ENCODE measurements around the gene NLRP1. TPM values are rescaled to one million over a fixed set of nuclear protein-coding genes. Genes with fewer than 3 reads are reported as not detected.

The NLRP1 gene
- total RNA-seq, 1 donor: 33.2 TPM

DNA sequence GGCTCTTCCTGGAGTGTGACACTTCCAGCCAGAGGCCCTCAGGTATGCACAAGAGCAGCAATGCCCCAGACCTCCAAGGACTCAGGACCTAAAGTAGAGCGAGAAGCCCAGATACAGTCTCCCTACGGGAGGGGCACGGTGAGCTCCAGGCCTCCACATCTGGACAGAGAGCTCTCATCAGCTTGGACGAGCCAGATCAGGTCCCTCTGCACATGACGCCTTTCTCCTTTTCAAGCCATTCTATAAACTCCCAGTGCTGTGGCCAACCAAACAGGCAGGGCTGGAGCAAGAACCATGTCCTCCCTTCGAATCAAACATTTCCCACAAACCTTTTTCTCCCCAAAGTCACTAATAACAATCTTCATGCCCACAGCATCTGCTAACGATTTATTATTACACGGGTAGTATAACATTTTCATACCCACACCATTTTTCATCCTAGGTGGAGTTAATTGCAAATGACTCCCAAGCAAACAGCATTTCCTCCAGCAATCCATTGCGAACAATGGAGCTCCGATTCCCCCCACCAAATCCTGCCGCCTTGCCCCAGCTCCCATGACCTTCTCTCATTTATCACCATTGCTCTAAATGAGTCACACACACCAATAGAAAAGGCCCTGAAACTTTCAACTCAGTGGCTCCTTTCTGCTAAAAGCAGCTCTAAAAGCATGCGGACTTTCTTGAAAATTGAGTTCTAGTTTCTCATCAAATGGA is 24.2 kb upstream of the NLRP1 start:
- TF ChIP-seq, protein P1, sequence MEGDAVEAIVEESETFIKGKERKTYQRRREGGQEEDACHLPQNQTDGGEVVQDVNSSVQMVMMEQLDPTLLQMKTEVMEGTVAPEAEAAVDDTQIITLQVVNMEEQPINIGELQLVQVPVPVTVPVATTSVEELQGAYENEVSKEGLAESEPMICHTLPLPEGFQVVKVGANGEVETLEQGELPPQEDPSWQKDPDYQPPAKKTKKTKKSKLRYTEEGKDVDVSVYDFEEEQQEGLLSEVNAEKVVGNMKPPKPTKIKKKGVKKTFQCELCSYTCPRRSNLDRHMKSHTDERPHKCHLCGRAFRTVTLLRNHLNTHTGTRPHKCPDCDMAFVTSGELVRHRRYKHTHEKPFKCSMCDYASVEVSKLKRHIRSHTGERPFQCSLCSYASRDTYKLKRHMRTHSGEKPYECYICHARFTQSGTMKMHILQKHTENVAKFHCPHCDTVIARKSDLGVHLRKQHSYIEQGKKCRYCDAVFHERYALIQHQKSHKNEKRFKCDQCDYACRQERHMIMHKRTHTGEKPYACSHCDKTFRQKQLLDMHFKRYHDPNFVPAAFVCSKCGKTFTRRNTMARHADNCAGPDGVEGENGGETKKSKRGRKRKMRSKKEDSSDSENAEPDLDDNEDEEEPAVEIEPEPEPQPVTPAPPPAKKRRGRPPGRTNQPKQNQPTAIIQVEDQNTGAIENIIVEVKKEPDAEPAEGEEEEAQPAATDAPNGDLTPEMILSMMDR (IDR thresholded peaks at IDR 0.05; ENCODE audit: insufficient read depth, low read depth, low read length): no peak
- DNase-seq (ENCODE audit: low read depth): no peak
- no peak overlapping the region for H3K4me3 ChIP-seq (ENCODE audit: low read depth, low read length)

DNA sequence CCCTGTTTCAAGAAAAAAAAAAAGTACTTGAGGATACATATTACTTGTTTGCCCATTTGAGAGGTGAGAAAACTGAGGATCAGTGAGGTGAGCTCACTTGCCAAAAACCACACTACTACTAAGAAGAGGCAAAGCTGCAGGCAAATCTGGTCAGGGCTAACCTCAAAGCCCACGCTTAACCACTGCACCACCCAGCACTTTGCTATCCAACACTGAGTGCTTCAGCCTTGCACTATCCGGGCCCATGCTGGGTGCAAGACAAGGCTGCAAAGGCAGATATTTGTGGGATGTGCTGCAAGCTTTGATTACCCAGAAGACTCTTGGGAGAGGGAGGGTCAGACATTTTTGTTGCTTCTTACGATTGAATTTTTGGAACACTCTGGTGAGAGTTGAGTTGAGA is 23.6 kb upstream of the NLRP1 start:
- DNase-seq (ENCODE audit: low read depth): no peak
- TF ChIP-seq, protein P1 (IDR thresholded peaks at IDR 0.05; ENCODE audit: insufficient read depth, low read depth, low read length): no peak
- H3K4me3 ChIP-seq (ENCODE audit: low read depth, low read length): no peak overlapping the region

DNA sequence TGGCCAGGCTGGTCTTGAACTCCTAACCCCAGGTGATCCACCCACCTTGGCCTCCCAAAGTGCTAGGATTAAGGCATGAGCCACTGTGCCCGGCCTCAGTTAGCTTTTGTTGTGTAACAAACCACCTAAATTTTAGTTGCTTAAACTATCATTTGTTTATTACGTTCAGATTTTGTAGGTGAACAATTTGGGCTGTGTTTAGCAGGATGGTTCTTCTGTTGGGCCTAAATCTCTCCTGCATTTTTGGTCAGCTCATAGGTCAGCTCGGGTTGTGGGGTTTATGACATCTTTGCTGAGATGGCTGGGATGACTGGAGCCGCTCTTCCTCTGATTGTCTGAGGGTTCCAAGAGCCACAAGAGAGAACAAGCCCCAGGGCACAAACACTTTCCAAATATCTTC is 21.1 kb upstream of the NLRP1 start:
- TF ChIP-seq, protein P1 (IDR thresholded peaks at IDR 0.05; ENCODE audit: insufficient read depth, low read depth, low read length): no peak
- no peak for DNase-seq (ENCODE audit: low read depth)
- H3K4me3 ChIP-seq (ENCODE audit: low read depth, low read length): no peak overlapping the region

DNA sequence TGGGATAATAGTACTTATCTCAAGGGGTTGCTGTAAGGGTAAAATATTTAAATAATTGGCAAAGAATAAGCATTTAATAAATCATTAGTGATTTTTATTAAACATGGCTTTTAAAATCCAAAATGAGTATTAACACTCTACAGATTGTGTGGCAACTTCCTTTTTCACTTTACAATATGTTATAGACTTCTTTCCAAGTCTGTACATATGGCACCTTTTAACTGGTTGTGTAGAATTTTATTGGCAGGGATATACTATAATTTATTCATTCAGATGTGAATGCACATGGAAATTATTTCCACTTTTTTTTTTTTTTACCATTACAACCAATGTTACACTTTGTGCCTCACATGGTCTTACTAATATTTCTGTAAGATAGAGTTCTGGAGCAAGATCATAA is 15.7 kb upstream of the NLRP1 start:
- DNase-seq (ENCODE audit: low read depth): no peak
- TF ChIP-seq, protein P1 (IDR thresholded peaks at IDR 0.05; ENCODE audit: insufficient read depth, low read depth, low read length): no peak
- H3K4me3 ChIP-seq (ENCODE audit: low read depth, low read length): no peak overlapping the region

DNA sequence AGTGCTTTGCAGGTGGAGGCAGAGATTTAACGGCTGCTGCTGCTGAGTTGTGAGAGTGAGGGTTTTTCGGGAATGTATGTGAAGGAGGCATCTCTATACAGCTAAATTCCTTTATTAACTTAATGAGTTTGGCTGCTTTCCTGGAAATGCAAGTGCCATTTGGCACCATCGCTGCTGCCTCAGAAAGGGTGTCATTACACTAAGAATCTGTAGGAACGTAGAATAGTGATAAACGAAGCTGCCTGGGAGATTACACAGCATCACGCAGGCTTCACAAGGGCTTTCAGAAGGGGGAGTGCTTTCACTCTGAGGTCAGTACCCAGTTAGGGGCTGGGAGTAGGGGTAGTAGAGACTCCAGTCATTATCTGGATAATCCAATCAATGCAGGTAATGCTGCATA is 14.1 kb upstream of the NLRP1 start:
- TF ChIP-seq, protein P1 (IDR thresholded peaks at IDR 0.05; ENCODE audit: insufficient read depth, low read depth, low read length): no peak
- no peak overlapping the region for H3K4me3 ChIP-seq (ENCODE audit: low read depth, low read length)
- no peak for DNase-seq (ENCODE audit: low read depth)

DNA sequence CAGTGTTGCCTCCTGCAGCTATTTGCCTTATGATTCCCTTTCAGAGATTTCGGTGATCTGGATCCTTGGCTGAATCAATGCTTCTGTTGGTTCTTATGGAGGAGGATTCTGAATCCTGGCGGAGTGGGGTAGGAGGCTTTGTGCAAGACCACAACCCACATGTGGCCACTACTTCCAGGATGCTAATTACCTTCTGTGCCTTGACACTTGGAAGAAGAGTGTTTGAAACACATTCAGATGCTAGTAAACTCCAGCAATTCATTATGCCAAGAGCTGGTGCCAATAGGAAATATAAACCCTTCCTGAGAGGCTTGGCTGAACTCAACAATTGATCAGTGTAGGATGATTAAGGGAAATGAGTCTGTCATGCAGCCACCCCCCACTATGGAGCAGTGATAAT is 12.1 kb upstream of the NLRP1 start:
- TF ChIP-seq, protein P1 (IDR thresholded peaks at IDR 0.05; ENCODE audit: insufficient read depth, low read depth, low read length): no peak
- no peak for DNase-seq (ENCODE audit: low read depth)
- no peak overlapping the region for H3K4me3 ChIP-seq (ENCODE audit: low read depth, low read length)

DNA sequence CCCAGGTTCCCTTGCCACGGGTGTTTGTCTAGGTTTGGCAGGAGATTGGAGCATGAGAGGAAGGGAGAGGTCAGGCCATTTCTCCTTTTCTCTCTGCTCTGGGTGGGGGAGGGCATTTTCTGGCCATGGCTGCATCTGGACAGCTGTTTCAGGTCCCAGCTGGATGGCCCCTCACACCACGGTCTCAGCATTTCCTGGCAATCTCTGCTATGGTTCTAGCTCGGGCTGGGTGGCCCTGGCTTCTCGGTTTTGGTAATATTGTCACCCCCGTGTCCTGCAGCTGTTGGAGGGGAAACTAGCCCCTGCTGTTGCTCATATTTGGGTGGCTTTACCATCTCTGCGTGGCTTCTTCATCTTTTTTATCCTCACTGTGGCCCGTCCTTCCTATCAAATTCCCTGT is 11.5 kb upstream of the NLRP1 start:
- H3K4me3 ChIP-seq (ENCODE audit: low read depth, low read length): no peak overlapping the region
- TF ChIP-seq, protein P1 (IDR thresholded peaks at IDR 0.05; ENCODE audit: insufficient read depth, low read depth, low read length): no peak
- DNase-seq (ENCODE audit: low read depth): no peak
